GM18505 (cell line): ENCODE results near the gene MRPS18A.

Experiments used
- ATAC-seq: cut with Tn5 transposase; IDR thresholded peaks from one replicate; pipeline ENCODE4 v1.9.1; 2021; ENCODE audit not compliant: unreplicated experiment
- POLR2A ChIP-seq: IDR thresholded peaks from 4 replicates; pipeline ENCODE4 v1.6.1; 2011; ENCODE audit warnings: borderline replicate concordance; ENCODE audit not compliant: insufficient read depth, insufficient read length; ENCODE audit errors: extremely low read depth

MRPS18A gene

DNA sequence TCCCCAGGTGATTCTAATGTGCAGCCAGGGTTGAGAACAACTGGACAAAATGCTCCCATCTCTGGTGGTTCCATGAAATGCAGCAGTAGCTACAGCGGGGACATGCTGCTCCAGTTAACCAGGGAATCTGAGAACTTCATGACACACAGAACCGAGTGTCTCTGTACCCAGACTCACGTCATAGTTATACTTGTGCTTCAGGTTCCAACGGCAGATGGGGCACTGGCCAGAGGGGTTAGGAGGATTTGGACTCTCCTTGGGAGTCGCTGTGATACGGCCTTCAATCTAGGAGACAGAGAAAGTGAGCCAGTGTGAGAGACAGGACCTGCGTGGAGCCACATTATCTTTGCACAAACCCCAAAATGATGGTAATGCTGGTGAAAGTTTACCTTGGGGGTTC is 9.2 kb downstream of the MRPS18A start:
- no peak for ATAC-seq
- no peak for TF ChIP-seq POLR2A

DNA sequence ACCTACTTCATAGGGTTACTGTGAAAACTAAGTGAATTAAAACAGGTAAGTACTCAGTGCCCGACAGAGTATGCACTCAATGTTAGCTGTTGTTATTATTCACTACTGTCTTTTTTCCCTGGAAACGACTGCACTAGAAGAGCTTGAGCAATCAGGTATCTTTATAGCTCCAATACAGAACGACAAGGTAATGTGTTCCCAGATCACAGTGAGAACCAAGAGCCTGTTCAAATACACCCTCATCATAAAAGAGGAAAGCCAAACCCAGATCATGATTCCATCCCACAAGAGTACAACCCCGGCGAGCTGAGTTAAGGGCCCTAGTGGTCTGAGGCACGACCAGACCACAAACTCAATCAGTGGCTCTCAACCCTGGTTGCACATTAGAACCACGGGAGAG is 9.8 kb downstream of the MRPS18A start:
- ATAC-seq, result no peak
- TF ChIP-seq POLR2A, result no peak

DNA sequence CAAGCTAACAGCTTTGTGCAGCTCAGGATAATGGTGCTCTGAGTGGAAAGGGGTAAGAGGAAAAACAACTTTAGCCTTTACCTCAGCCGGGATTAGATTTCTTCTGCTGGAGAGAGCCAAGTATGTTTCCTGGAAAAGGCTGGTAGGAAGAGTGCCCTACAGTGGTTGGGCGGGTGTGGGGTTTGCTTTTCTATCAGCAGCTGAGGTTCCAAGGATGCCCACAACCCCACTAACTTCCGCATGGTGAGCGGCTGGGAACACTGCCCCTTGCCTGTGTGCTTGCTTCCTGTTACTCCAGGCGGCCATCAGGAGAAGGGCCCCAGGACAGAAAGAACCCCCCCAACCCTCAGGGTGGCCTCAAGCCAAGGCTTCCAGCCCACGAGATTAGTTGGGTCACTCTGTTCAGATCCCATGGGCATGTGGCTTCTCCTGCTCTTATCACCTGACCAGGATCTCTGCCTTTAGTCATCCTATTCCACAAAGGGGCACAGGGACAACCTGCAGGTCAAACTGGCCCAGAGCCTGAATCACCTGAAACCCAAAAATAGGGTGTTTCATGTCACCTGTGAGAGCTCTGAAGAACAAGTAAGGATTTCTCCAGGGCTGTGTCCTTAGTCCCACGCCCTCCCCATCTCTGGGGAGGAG is 10.5 kb downstream of the MRPS18A start:
- no peak for ATAC-seq

DNA sequence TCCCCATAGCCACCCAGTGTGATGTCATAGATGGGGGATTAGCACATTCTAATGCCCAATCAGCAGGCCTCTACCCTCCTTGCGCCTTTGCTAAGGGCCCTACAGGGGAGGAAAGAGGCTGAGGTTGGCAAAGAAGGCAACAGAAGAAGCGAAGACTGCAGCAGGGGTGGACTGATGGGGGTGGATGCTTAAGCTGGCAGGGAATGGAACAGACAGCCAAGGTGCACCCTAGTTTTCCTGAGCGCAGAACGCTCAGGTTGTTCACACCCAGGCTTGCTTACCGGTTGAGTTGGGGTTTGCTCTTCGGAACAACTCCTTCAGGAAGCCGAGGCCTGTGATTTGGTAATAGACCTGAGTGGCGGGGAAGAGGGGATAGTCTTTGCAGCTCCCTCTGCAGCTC is 12.7 kb downstream of the MRPS18A start:
- no peak for ATAC-seq
- TF ChIP-seq POLR2A, result no peak

More for the DNA sequence above, 10.5 kb downstream of the MRPS18A start:
- no peak for TF ChIP-seq POLR2A

DNA sequence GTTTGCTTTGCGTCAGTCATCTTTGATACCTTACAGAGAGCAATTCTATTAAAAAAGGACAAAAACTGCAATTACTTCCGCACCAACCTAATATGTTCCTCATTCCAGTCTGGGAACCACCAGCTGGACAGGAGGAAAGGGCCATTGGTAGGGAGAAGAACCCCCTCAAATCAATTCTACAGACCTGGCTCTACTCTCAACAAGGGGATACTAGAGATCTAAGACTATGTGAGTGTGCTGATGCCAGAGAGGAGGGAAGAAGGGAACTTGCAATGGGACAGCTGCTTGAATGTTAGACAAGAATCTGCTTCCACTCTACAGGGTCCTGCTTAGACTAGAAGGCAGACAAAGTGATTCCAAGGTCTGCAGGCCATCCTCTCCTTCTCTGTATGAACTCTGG is 13.3 kb downstream of the MRPS18A start:
- TF ChIP-seq POLR2A, result no peak
- ATAC-seq, result no peak

DNA sequence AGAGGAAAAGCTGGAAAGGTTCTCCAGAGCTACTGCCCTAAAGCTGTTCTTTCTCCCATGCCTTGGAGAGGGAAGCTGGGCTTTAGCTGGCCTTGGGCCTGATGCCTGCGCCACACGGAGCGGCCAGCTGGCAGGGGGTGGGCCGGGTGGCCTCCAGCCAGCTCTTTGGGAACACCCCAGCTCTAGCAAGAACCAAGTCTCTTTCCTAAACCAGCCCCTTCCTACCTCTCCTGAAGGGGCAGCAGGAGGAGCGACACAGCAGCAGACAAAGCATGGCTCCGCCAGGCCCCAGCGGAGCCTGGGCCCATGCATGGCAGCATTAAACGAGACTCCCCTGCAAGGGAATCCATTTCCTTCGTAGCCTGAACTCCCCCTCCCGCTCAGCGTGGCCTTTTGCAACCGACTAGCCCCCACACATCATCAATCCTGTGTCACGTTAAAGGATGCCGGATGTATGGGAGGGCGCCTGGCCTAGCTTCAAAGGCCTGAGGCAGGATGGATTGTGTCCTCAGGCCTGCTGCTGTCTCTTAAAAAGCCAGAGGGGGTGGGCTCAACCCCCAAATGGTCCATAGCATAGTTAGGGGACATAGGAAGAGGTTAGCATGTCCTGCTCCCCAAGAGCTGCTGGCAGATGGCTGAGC is 14.0 kb downstream of the MRPS18A start:
- TF ChIP-seq POLR2A, result no peak
- ATAC-seq, result no peak

DNA sequence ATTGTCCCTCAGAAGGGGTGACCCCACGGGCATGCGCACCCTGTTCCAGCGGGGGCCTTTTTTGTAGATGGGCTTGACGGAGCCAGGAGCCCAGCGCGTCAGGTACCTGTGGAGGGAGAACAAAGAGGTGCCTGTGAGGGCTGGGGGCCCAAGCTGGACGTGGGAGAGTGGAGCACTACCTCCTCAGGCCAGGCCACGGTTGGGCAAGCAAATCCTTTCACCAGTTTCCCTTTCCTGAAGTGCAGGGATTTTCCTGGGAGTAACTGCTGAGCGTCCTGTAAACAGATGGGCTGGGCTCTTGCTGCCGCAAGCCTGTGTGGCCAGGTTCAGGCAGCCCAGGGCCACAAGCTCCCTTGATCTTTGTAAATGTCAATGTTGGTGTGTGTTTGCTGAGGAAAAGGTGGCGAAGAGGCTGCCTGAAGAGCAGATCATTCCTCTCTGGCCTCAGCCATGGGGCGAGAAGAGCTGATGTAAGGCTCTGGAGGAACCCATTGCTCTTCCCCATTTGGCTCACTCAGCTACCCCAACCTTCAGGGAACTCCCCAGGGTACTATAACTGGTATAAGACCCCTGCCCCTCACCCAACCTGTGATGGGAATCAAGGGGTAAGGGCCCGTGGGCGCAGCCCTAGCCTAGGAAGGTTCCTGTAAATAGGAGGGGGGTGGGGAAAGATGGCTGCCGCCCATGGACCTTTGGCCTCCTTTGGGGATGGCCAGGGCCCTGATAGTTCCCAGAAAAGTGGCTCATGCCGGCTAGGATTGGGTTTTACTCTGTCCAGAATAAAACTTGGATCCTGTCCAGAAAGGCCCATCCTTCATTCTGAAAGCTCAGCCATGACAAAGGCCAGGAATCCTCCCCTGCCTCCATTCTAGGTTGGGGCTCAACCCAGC is 15.5 kb downstream of the MRPS18A start:
- ATAC-seq, result no peak
- no peak for TF ChIP-seq POLR2A

DNA sequence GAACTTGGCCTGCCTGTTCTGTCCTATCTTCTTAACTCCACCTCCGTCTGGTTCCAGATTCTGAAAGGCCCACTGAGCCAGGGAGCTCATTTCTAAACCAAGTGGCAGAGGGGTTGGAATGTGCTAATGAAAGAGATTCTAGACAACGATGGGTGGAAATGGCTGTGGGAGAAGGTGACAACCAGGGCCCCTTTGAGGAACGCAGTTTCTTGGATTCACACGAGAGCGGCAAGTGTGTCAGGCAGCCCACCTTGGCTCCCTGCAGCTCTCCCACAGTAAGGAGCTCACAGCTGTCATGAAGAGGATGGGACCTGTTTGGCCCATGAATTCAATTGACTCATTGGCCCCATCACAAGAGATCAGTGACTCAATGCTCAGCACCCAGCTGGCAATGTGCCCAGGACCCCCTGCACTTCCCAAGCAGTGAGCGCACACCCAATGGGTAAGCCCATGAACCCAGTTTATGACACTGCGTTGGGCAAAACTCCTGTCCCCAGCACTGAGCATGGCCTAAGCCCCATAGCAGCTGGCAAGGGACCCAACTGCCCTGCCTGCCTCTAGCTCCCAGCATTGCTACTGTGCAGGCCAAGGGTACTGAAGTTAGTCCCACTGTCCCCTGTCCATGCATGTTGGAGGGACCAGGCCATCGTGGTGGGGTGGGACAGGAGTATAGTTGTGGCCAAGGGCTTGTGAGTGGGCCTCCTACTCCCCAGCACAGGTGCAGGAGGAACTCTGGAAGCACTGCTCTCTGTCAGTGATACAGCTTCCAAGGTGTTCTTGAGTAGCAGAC is 16.4 kb downstream of the MRPS18A start:
- no peak for TF ChIP-seq POLR2A
- no peak for ATAC-seq

DNA sequence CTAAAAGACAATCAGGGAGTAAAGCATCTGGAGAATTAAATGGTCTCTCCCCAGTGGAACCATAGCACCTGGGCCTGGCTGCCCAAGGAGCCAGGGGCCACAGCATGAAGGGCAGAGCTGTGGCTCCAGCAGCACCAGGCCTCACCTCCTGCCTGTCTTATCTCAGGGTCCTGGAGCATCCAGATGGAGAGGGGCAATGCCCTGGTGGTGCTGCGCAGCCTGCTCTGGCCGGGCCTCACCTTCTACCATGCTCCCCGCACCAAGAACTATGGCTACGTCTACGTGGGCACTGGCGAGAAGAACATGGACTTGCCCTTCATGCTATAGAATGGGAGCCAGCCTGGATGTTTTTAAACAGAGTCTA is 17.0 kb downstream of the MRPS18A start:
- no peak for ATAC-seq
- TF ChIP-seq POLR2A, result no peak

DNA sequence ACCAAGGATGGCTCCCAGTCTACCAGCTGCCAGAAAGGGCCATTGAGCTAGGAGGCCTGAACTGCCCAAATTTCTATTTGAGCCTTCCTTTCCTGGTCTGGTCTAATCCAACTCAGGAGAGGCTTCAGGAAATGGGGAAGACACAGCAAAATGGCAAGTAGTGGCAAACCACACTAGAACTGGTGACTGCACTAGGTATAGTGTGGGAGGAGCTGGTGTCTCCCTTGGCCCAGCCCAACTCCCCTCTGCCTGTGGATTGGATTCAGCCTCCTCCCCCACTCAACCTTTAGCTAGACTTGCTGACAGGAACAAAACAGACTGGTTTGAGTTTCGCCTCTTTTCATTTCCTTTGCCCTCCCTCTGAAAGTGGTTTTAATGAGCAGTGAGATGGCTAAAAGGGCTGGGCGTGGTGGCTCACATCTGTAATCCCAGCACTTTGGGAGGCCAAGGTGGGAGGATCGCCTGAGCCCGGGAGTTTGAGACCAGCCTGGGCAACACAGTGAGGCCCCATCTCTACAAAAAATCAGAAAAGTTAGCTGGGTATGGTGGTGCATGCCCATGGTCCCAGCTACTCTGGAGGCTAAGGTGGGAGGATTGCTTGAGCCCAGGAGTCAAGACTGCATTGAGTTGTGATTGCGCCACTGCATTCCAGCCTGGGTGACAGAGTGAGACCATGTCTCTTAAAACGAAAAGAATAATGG is 17.5 kb downstream of the MRPS18A start:
- no peak for ATAC-seq
- peak; percentile 23 for TF ChIP-seq POLR2A

DNA sequence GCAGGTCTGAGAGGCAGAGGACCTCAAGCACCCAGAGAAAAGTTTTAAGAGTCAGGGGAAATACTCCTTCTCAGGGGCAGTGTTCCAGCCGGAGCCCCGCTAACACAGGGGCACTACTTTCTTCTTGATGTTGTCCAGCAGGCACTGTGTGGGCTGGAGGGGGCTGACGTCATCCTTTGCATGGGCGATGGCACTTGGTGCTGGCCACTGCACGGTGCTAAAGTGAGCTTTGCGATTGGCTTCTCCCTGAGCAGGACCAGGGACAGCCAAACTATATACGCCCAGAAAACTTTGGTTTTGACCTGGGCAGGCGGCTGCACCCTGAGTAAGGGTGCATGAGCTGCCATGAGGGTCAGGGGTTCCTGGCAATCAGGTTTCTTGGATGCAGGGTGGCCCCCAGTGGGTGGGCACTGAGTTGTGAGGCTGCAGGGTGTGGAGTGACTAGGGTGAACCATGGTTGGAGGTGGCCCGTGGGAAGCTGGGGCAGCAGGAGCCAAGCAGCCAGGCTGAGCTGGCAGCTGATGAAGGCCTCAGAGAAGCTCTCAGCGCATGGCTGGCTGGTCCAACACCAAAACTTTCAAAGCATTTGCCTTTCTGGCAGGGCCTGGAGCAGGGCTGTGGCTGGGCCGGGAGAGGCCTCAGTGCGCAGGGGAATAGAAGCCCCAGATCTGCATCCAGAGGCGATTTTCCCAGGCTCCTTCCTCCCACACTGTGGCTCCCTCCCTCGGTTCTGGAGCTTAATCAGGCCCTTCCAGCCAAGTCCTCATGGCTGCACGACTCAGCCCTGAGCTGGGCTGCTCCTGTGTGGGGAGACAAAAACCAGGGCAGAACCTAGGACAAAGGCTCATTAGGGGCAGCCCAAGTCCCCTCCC is 18.3 kb downstream of the MRPS18A start:
- no peak for ATAC-seq
- peak; percentile 1 for TF ChIP-seq POLR2A
